K562 (cell line): ENCODE results near the gene PNKD. TPM values are rescaled to one million over a fixed set of nuclear protein-coding genes. Genes with fewer than 3 reads are reported as not detected.

Source experiments
- ATAC-seq: fragments of 200-7000 bp; cut with Tn5 transposase; 3 replicates; pipeline ENCODE4 v1.9.1; 2020; ENCODE audit warnings: moderate library complexity
- BruUV-seq: library from RNA; stranded (reverse); fragments of 400-500 nt; replicated peaks from 2 replicates; lab custom pipeline; 2021; lab: Mats Ljungman, UMichigan
- CTCF ChIA-PET: fragments of 300-600 bp; formaldehyde crosslinking; extraction: SDS; loops from one replicate; lab custom pipeline; 2021; ENCODE audit warnings: low intra/inter-chr PET ratio; lab: Yijun Ruan, JAX
- POLR2A ChIA-PET: fragments of 300-600, 350-650 bp; sonication (Branson Sonifier 250); formaldehyde crosslinking; extraction: SDS; loops from one replicate; lab custom pipeline; 2021; ENCODE audit warnings: antibody characterized with exemption, inconsistent platforms; lab: Yijun Ruan, JAX
- DNase-seq, 4 experiments: peaks; one replicate each; pipeline versions ENCODE4 v3.0.0 to v3.0.0-alpha.2; 2011 to 2018; ENCODE audit warnings: low spot score in 3 of 4, mixed read lengths in 3 of 4; ENCODE audit errors: extremely low read depth in 1 of 4
- FAIRE-seq: peaks from 2 replicates; lab custom pipeline; 2011; peaks lifted over from hg19 to GRCh38; lab: Jason Lieb, UNC
- H2AFZ ChIP-seq: 2 replicates; pipeline ENCODE4 v1.6.0; 2011; ENCODE audit warnings: low read depth, low read length, control low read depth, inconsistent platforms
- H3K27ac ChIP-seq: fragments of 200-600 bp; 3 replicates; pipeline ENCODE4 v1.8.0; 2011; ENCODE audit warnings: low read depth, mild to moderate bottlenecking, control low read depth, inconsistent platforms, low read length, moderate library complexity, mixed read lengths; ENCODE audit errors: extremely low read depth
- H3K27me3 ChIP-seq, 2 experiments: fragments of 300-600 bp in 1 of 2; 2 replicates in 1 of 2; 3 replicates in 1 of 2; pipeline versions ENCODE4 v1.6.0 to v1.8.0; 2011; ENCODE audit warnings: inconsistent platforms in 2 of 2, low read length in 2 of 2, mild to moderate bottlenecking in 1 of 2, mixed read lengths in 1 of 2, moderate library complexity in 1 of 2; ENCODE audit not compliant: control insufficient read depth in 2 of 2, insufficient read depth in 2 of 2
- H3K36me3 ChIP-seq: fragments of 300-600 bp; 3 replicates; pipeline ENCODE4 v1.8.0; 2011; ENCODE audit warnings: mild to moderate bottlenecking, low read length, inconsistent platforms; ENCODE audit not compliant: control insufficient read depth, insufficient read depth
- H3K4me1 ChIP-seq, 2 experiments: fragments of 200-600 bp in 1 of 2; replicated peaks in 1 of 2; 2 replicates in 1 of 2; 3 replicates in 1 of 2; pipeline versions ENCODE4 v1.5.1 to v1.8.0; 2011; ENCODE audit warnings: inconsistent platforms in 2 of 2, low read length in 2 of 2, mild to moderate bottlenecking in 1 of 2, mixed read lengths in 1 of 2, moderate library complexity in 1 of 2; ENCODE audit not compliant: control insufficient read depth in 2 of 2, insufficient read depth in 2 of 2
- H3K4me2 ChIP-seq: 2 replicates; pipeline ENCODE4 v1.6.1; 2011; ENCODE audit warnings: low read length, control low read depth, inconsistent platforms, mixed read lengths; ENCODE audit not compliant: insufficient read depth
- H3K4me3 ChIP-seq: fragments of 200-600 bp; sonication (generic), shearing (Covaris generic); 2 replicates; pipeline ENCODE4 v1.5.1; 2016; ENCODE audit warnings: control low read depth, inconsistent platforms
- H3K79me2 ChIP-seq: fragments of 200-600 bp; 3 replicates; pipeline ENCODE4 v1.8.0; 2011; ENCODE audit warnings: low read length, inconsistent platforms; ENCODE audit not compliant: control insufficient read depth, insufficient read depth
- H3K9ac ChIP-seq, 2 experiments: 2 replicates each; pipeline versions ENCODE4 v1.6.0 to v1.6.1; 2011; ENCODE audit warnings: low read depth in 2 of 2, low read length in 2 of 2, control low read depth in 1 of 2, inconsistent platforms in 1 of 2, mild to moderate bottlenecking in 1 of 2, mixed read lengths in 1 of 2; ENCODE audit not compliant: insufficient read depth in 1 of 2
- H3K9me1 ChIP-seq: one replicate; pipeline ENCODE4 v1.6.0; 2011; ENCODE audit warnings: inconsistent platforms, mild to moderate bottlenecking, low read length, moderate library complexity; ENCODE audit not compliant: control insufficient read depth, insufficient read depth
- H3K9me3 ChIP-seq: replicated peaks from 2 replicates; pipeline ENCODE4 v1.5.1; 2011; ENCODE audit warnings: low read depth, low read length, inconsistent platforms; ENCODE audit not compliant: control insufficient read depth, insufficient read depth
- H4K20me1 ChIP-seq: replicated peaks from 2 replicates; pipeline ENCODE4 v1.6.1; 2011; ENCODE audit warnings: low read length, inconsistent platforms, mixed read lengths; ENCODE audit not compliant: control insufficient read depth, insufficient read depth
- EHMT2 ChIP-seq: fragments of 450-650 bp; IDR thresholded peaks from 2 replicates; pipeline ENCODE4 v1.6.1; 2018; ENCODE audit warnings: antibody characterized with exemption
- GABPA ChIP-seq: fragments of 200-800 bp; sonication (Bioruptor generic); conservative IDR thresholded peaks from 2 replicates; pipeline ENCODE4 v1.6.1; 2016; ENCODE audit warnings: low read depth, missing genetic modification characterization, missing compliant biosample characterization
- HNRNPH1 ChIP-seq: fragments of 200-400 bp; formaldehyde crosslinking; optimal IDR thresholded peaks from 2 replicates; pipeline ENCODE3; 2017; ENCODE audit warnings: low read depth, mild to moderate bottlenecking, low read length, moderate library complexity
- KLF16 ChIP-seq: IDR thresholded peaks from 2 replicates; pipeline ENCODE4 v1.6.1; 2016; ENCODE audit warnings: antibody characterized with exemption
- POLR2B ChIP-seq: fragments of 450-650 bp; IDR thresholded peaks from 2 replicates; pipeline ENCODE4 v1.6.1; 2018; ENCODE audit warnings: low read depth; ENCODE audit not compliant: partially characterized antibody
- RBBP5 ChIP-seq: fragments of 200-600 bp; sonication (generic); IDR thresholded peaks from 2 replicates; pipeline ENCODE4 v1.6.1; 2012; ENCODE audit warnings: borderline replicate concordance, mild to moderate bottlenecking, low read length, control low read depth, inconsistent platforms; ENCODE audit not compliant: insufficient read depth, poor library complexity, severe bottlenecking
- SMAD4 ChIP-seq: fragments of 250-450 bp; sonication (Bioruptor Pico); conservative IDR thresholded peaks from 2 replicates; pipeline ENCODE4 v1.8.0; 2021; ENCODE audit warnings: inconsistent platforms, mild to moderate bottlenecking, moderate library complexity
- TAF9B ChIP-seq: fragments of 450-650 bp; IDR thresholded peaks from 2 replicates; pipeline ENCODE4 v1.6.1; 2018; ENCODE audit warnings: mild to moderate bottlenecking; ENCODE audit not compliant: partially characterized antibody
- TEAD2 ChIP-seq: fragments of 450-650 bp; IDR thresholded peaks from 2 replicates; pipeline ENCODE4 v1.6.1; 2016; ENCODE audit warnings: missing genetic modification characterization, control low read depth, missing compliant biosample characterization
- THAP12 ChIP-seq: fragments of 250-450 bp; sonication (Bioruptor Pico); IDR thresholded peaks from 2 replicates; pipeline ENCODE4 v1.9.0; 2021; ENCODE audit warnings: mild to moderate bottlenecking, inconsistent platforms
- XRCC5 ChIP-seq: fragments of 200-400 bp; formaldehyde crosslinking; IDR thresholded peaks from 2 replicates; pipeline ENCODE4 v1.6.1; 2017; ENCODE audit warnings: low read depth, mild to moderate bottlenecking, low read length
- ZKSCAN3 ChIP-seq: fragments of 250-450 bp; sonication (Bioruptor Pico); IDR thresholded peaks from 2 replicates; pipeline ENCODE4 v1.4.0; 2020
- ZNF384 ChIP-seq: IDR thresholded peaks from 2 replicates; pipeline ENCODE4 v1.6.1; 2012; ENCODE audit warnings: low read depth, low read length, improper control_type of control experiment
- ZNF639 ChIP-seq, 2 experiments: fragments of 200-800 bp in 1 of 2; sonication (Bioruptor generic) in 1 of 2; sonication (generic) in 1 of 2; formaldehyde crosslinking in 1 of 2; IDR thresholded peaks in 1 of 2; conservative IDR thresholded peaks in 1 of 2; 2 replicates each; pipeline versions ENCODE4 v1.5.0 to v1.6.1; 2016 to 2020; ENCODE audit warnings: missing compliant biosample characterization in 1 of 2, missing genetic modification characterization in 1 of 2, missing genetic modification reagents in 1 of 2
- ZNF644 ChIP-seq: fragments of 200-800 bp; sonication (Bioruptor generic); IDR thresholded peaks from 2 replicates; pipeline ENCODE4 v1.6.1; 2016; ENCODE audit warnings: low read depth, missing genetic modification characterization, missing compliant biosample characterization
- WGBS: fragments of 100-300 bp; shearing (Covaris generic); methylation state at CpG from one replicate; pipeline ENCODE4 v1.1.6; 2016; ENCODE audit warnings: low coverage, mixed read lengths; ENCODE audit not compliant: insufficient coverage; ENCODE audit errors: missing lambda C conversion rate; 5-methylcytosine and 5-hydroxymethylcytosine counted together
- in situ Hi-C: fragments of 300-500 bp; cut with MboI; formaldehyde crosslinking; loops from 4 replicates; pipeline ENCODE4 v1.15.0; 2018; ENCODE audit warnings: inconsistent platforms, mixed read lengths
- intact Hi-C: fragments of 100-400 bp; cut with micrococcal nuclease; formaldehyde crosslinking; loops from 2 replicates; pipeline ENCODE4 v1.14.2; 2022
- polyA plus RNA-seq, 8 experiments: library from polyadenylated mRNA; depleted of rRNA in 4 of 8; stranded (reverse) in 5 of 8; unstranded in 3 of 8; fragments of >200 nt; fragmentation: Nextera tagmentation in 2 of 8; fragmentation: Illumina TruSeq in 1 of 8; extraction: Ambion mirVana in 2 of 8; extraction: Trizol in 1 of 8; gene quantifications; 2 replicates each; pipeline versions ENCODE4 v1.2.1 to v1.2.3, GENCODE V29; 2011 to 2014; ENCODE audit warnings: inconsistent platforms in 1 of 8, missing spikeins in 1 of 8
- total RNA-seq, 7 experiments: library from RNA; depleted of rRNA in 6 of 7; stranded (reverse); fragments of >200 nt in 6 of 7; fragmentation: Illumina TruSeq in 2 of 7; extraction: Trizol in 2 of 7; gene quantifications; 2 replicates each; pipeline versions ENCODE4 v1.2.1 to v1.2.3, GENCODE V29; 2011 to 2021; ENCODE audit warnings: low replicate concordance in 1 of 7

The PNKD gene
- total and polyA plus RNA-seq, 9 of the 15 experiments (the other 6 are each of a cell fraction or from before 2014, with no cell fraction given): 26.0 to 105 (median 60.1) TPM

- in situ Hi-C loops: loop anchor here (5.0 kb wide), 1 partner anchor 109 kb away; no protein-coding TSS in a partner anchor
- H3K36me3 ChIP-seq: peaks cover 1% of the 10 kb centered on the region; the same call in 1 of the 3 replicates
- H4K20me1 ChIP-seq: no peaks in the 10 kb centered on the region
- peak overlapping the region; percentile 91 for H3K4me2 ChIP-seq
- H2AFZ ChIP-seq: peak overlapping the region; percentile 92
- FAIRE-seq (peak; percentile 89), DNase-seq (peak; percentile 78 to 95 (median 84)), ATAC-seq (peak; percentile 71)
- 1% methylated on average over 22 of the region's 57 CpGs for WGBS
- ChIA-PET CTCF (interaction anchor here (1.9 to 2.0 kb wide), 2 partner anchors 95 to 123 kb away, joined by 8 to 10 read pairs; no protein-coding TSS in a partner anchor), POLR2A (interaction anchor here (0.5 to 1.4 kb wide), 10 partner anchors 8 to 130 kb away, joined by 3 to 8 read pairs (median 3); partner anchors contain the start of genes AAMP and PNKD)
- intact Hi-C loops: loop anchor here (1.0 to 5.0 kb wide), 6 partner anchors 27 to 209 kb away; partner anchors contain the start of genes CNOT9 and USP37
- peak overlapping the region; percentile 98 to 100 for H3K9ac ChIP-seq
- peaks cover 64% of the 10 kb centered on the region for H3K79me2 ChIP-seq
- BruUV-seq: no TSS peak
- peak overlapping the region; percentile 99 for H3K27ac ChIP-seq
- no peaks in the 10 kb centered on the region for H3K9me1 ChIP-seq
- H3K27me3 ChIP-seq: no peaks in the 10 kb centered on the region
- no peaks in the 10 kb centered on the region for H3K9me3 ChIP-seq
- H3K4me3 ChIP-seq: peak overlapping the region; percentile 57
- peaks cover 20 to 71% of the 10 kb centered on the region in 2 experiments for H3K4me1 ChIP-seq
- TF ChIP-seq XRCC5 (peak; percentile 82), ZNF644 (no peak), TEAD2 (tag) (no peak), KLF16 (peak; percentile 65), THAP12 (CRISPR knock-in tag) (no peak), EHMT2 (no peak), ZNF384 (peak; percentile 27; the same call in 1 of the 2 replicates), ZKSCAN3 (no peak), SMAD4 (CRISPR knock-in tag) (peak; percentile 93), GABPA (tag) (peak; percentile 62), TAF9B (no peak), POLR2B (no peak), ZNF639 (CRISPR knock-in tag; conservative IDR thresholded peaks at IDR 0.05 in 1 of 2, IDR thresholded peaks at IDR 0.05 in 1 of 2) (peak in 1 of 2 experiments; percentile 99; a peak in 2 of 4 replicates), RBBP5 (peak; percentile 20), HNRNPH1 (no peak)
Measured at GRCh38 chr2:218395826-218396687, 125.7 kb downstream of the PNKD start.
